Measurements from ENCODE around the gene LCTL. TPM values are rescaled to one million over a fixed set of nuclear protein-coding genes. Genes with fewer than 3 reads are reported as not detected.

Gene LCTL, protein sequence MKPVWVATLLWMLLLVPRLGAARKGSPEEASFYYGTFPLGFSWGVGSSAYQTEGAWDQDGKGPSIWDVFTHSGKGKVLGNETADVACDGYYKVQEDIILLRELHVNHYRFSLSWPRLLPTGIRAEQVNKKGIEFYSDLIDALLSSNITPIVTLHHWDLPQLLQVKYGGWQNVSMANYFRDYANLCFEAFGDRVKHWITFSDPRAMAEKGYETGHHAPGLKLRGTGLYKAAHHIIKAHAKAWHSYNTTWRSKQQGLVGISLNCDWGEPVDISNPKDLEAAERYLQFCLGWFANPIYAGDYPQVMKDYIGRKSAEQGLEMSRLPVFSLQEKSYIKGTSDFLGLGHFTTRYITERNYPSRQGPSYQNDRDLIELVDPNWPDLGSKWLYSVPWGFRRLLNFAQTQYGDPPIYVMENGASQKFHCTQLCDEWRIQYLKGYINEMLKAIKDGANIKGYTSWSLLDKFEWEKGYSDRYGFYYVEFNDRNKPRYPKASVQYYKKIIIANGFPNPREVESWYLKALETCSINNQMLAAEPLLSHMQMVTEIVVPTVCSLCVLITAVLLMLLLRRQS
- polyA plus RNA-seq (2011; rRNA removed) (not detected in 2 replicates), polyA plus RNA-seq (2017; fragmentation: RNase III; extraction: RNeasy Plus Mini Kit Qiagen cat#74134 plus additional on column Dnase treatment) (0.05 TPM in 1 of 3 replicates, not detected in the others), polyA minus RNA-seq (2011; rRNA and poly(A)+ RNA removed) (not detected in 2 replicates)
- not detected in 2 replicates for polyA plus RNA-seq (2012; cell fraction: cytosol; rRNA removed)
- not detected in 2 replicates for polyA plus RNA-seq (2012; cell fraction: nucleus; rRNA removed)

DNA sequence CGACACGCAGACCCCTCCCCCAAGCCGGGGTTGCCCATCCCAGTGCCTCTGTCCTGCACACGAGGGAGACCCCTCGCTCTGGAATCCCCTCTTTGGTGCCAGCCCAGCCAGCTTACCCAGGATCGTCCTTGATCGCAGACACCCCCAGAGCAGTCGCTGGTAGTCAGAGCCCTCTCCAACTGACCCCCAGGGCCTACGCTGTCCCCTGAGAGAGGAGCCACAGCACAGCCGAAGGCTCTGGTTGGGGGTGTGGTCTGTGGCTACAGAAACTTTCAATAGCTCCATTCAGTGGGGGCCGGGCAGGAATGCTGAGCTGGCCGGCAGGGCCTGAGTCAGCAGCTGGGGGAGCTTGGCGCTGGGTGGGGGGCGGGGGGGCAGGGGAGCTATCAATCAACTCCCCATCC lies at the start of gene LCTL:
TSS of gene LCTL (minus strand) at position 258 of the 404 bp plus-strand sequence. CDS start 633 bp downstream, outside the sequence.
- ChIA-PET POLR2A (no interaction called here), CTCF (interaction anchor here (0.5 to 5.9 kb wide), 15 partner anchors 12 to 286 kb away, joined by 3 to 93 read pairs (median 6); partner anchors contain the start of gene SNAPC5)
- TF ChIP-seq HDAC2 (IDR thresholded peaks at IDR 0.05) (no peak), KDM5A (IDR thresholded peaks at IDR 0.05) (no peak), RFX5 (IDR thresholded peaks at IDR 0.05) (no peak), NFE2L2 (conservative IDR thresholded peaks at IDR 0.05; ENCODE audit: low read length) (no peak)
- no peak within 1 kb of the TSS for H3K4me3 ChIP-seq
- ATAC-seq (no peak), DNase-seq (ENCODE audit: low read depth in 1 of 2, low spot score in 1 of 2) (no peak), FAIRE-seq (no peak)
- no peaks in the 10 kb centered on the region for H3K9me3 ChIP-seq
- H3K4me2 ChIP-seq: peak within 1 kb of the TSS; percentile 29
- H3K4me1 ChIP-seq: no peaks in the 10 kb centered on the region
- WGBS (ENCODE audit: missing lambda C conversion rate): 91% methylated on average over 9 of the region's 14 CpGs
- H3K27ac ChIP-seq: no peak within 1 kb of the TSS

GRCh38 chr15:66614951-66615760 lies 49.4 kb upstream of the LCTL start:
- TF ChIP-seq RFX5 (IDR thresholded peaks at IDR 0.05) (no peak), HEYL (CRISPR knock-in tag; IDR thresholded peaks at IDR 0.05) (no peak), BCL3 (IDR thresholded peaks at IDR 0.05) (no peak), JUNB (IDR thresholded peaks at IDR 0.05) (no peak), ZC3H11A (IDR thresholded peaks at IDR 0.05) (no peak), CHD4 (IDR thresholded peaks at IDR 0.05; ENCODE audit: borderline replicate concordance) (no peak), USF2 (IDR thresholded peaks at IDR 0.05) (no peak), HOXB5 (CRISPR knock-in tag; IDR thresholded peaks at IDR 0.05) (no peak), FOSL2 (IDR thresholded peaks at IDR 0.05) (no peak), FOSL2 (CRISPR knock-in tag; IDR thresholded peaks at IDR 0.05) (no peak), ZFP36 (IDR thresholded peaks at IDR 0.05; ENCODE audit: borderline replicate concordance, partially characterized antibody) (no peak), ESRRA (IDR thresholded peaks at IDR 0.05; ENCODE audit: borderline replicate concordance, low read length) (no peak), TP53 (CRISPR knock-in tag; IDR thresholded peaks at IDR 0.05) (no peak), FOXS1 (CRISPR knock-in tag; IDR thresholded peaks at IDR 0.05) (no peak), PBX3 (IDR thresholded peaks at IDR 0.05) (no peak), TFCP2L1 (CRISPR knock-in tag; IDR thresholded peaks at IDR 0.05) (no peak), EHMT2 (IDR thresholded peaks at IDR 0.05; ENCODE audit: low read depth) (no peak), HOXA7 (CRISPR knock-in tag; IDR thresholded peaks at IDR 0.05) (no peak), ZSCAN20 (CRISPR knock-in tag; IDR thresholded peaks at IDR 0.05) (no peak), FOSB (CRISPR knock-in tag; IDR thresholded peaks at IDR 0.05) (no peak)
- TF ChIP-seq, protein P1, sequence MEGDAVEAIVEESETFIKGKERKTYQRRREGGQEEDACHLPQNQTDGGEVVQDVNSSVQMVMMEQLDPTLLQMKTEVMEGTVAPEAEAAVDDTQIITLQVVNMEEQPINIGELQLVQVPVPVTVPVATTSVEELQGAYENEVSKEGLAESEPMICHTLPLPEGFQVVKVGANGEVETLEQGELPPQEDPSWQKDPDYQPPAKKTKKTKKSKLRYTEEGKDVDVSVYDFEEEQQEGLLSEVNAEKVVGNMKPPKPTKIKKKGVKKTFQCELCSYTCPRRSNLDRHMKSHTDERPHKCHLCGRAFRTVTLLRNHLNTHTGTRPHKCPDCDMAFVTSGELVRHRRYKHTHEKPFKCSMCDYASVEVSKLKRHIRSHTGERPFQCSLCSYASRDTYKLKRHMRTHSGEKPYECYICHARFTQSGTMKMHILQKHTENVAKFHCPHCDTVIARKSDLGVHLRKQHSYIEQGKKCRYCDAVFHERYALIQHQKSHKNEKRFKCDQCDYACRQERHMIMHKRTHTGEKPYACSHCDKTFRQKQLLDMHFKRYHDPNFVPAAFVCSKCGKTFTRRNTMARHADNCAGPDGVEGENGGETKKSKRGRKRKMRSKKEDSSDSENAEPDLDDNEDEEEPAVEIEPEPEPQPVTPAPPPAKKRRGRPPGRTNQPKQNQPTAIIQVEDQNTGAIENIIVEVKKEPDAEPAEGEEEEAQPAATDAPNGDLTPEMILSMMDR (IDR thresholded peaks at IDR 0.05): no peak
- Histone ChIP-seq H3K27ac (no peak overlapping the region), H3K9me3 (no peaks in the 10 kb centered on the region), H3K4me1 (peaks cover 15% of the 10 kb centered on the region), H3K4me3 (no peak overlapping the region), H3K4me2 (no peak overlapping the region)
- ChIA-PET CTCF (interaction anchor here (0.7 to 5.4 kb wide), 17 partner anchors 9 to 248 kb away, joined by 3 to 42 read pairs (median 5); no protein-coding TSS in a partner anchor), POLR2A (no interaction called here)
- FAIRE-seq: no peak
- no peak for DNase-seq (ENCODE audit: low read depth in 1 of 2, low spot score in 1 of 2)
- no peak for ATAC-seq
- WGBS (ENCODE audit: missing lambda C conversion rate): 70% methylated on average over 8 of the region's 8 CpGs
